ENCODE data around the gene CD63. TPM values are rescaled to one million over a fixed set of nuclear protein-coding genes. Genes with fewer than 3 reads are reported as not detected.

The CD63 gene
- total and polyA plus RNA-seq, 9 of the 15 experiments (the other 6 are each of a cell fraction or from before 2014, with no cell fraction given), result 313 to 735 (median 433) TPM

DNA sequence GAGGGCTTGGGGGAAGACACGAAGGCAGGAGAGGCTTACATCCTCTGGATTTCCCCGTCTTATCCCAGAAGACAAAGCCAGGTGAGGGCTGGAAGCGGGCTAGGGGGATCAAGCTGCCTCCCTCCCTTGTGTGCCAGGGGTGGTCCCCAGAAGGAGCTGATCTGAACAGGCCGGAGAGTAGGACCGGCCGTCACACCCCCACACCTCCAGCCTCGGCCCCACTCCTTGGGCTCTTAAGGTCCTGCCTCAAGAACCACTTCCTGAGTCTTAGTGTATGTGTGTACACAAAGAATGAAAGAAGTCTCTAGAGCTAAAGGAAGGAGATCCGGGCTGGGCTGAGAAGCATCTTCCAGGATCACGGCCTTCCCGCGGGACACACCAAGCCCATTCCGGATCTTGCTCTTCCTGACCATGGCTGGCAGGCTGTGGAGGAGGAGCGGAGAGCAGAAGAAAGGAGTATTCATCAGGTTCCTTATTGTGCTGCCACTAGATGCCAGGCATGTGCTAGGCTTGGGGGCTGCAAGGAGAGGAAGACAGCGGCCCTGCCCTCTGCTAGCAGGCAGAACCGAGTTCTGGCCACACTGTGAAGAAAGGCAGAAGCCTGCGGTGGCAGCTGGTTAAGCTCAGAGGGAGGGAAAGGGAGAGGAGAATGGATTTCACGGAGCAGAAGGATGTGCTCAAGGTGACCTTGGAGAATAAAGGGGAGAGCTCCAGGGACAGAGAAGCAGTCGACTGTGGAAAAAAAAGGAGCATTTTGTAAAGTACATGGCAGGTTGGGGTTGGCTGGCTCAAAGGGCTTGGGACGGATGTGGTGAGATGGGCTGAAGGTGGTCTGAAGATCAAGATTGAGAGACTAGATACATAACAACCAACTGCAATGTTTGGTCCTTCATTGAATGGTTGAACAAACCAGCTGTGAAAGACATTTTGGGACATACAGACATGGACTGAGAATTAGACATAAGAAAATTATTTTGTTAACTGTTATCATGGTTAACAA, 1.3 kb upstream of the CD63 start:
- intact Hi-C loops (cut with micrococcal nuclease), result no loop called here
- Histone ChIP-seq H3K27me3 (ENCODE audit: control insufficient read depth in 2 of 2, insufficient read depth in 2 of 2, low read length in 2 of 2) (no peaks in the 10 kb centered on the region), H2AFZ (ENCODE audit: low read depth, low read length) (peak overlapping the region; percentile 85), H3K27ac (ENCODE audit: extremely low read depth, low read depth, low read length) (peak overlapping the region; percentile 97), H3K4me2 (ENCODE audit: insufficient read depth, low read length) (peak overlapping the region; percentile 95), H3K9ac (ENCODE audit: insufficient read depth in 1 of 2, low read depth in 2 of 2, low read length in 2 of 2) (peak overlapping the region; percentile 94 to 97), H3K4me3 (peak overlapping the region; percentile 69), H3K4me1 (replicated peaks in 1 of 2; ENCODE audit: control insufficient read depth in 2 of 2, insufficient read depth in 2 of 2, low read length in 2 of 2) (peaks cover 22 to 39% of the 10 kb centered on the region in 2 experiments; a peak in 4 of 5 replicates), H3K36me3 (ENCODE audit: control insufficient read depth, insufficient read depth, low read length) (peaks cover 22% of the 10 kb centered on the region), H3K79me2 (ENCODE audit: control insufficient read depth, insufficient read depth, low read length) (peaks cover 28% of the 10 kb centered on the region), H3K9me3 (replicated peaks; ENCODE audit: control insufficient read depth, insufficient read depth, low read depth, low read length) (no peaks in the 10 kb centered on the region), H3K9me1 (ENCODE audit: control insufficient read depth, insufficient read depth, low read length) (no peaks in the 10 kb centered on the region), H4K20me1 (replicated peaks; ENCODE audit: control insufficient read depth, insufficient read depth, low read length) (0 out of 2 replicates have a peak, but pooled peaks cover 13% of the 10 kb centered on the region)
- ATAC-seq (peak; percentile 10), DNase-seq (ENCODE audit: extremely low read depth in 1 of 4, low spot score in 3 of 4) (no peak), FAIRE-seq (no peak)
- WGBS (ENCODE audit: insufficient coverage, low coverage, missing lambda C conversion rate), result 23% methylated on average over 19 of the region's 19 CpGs
- no TSS peak for BruUV-seq (replicated peaks)
- in situ Hi-C loops (cut with MboI), result no loop called here
- CTCF ChIA-PET (ENCODE audit: low intra/inter-chr PET ratio), result interaction anchor here (0.8 kb wide), 1 partner anchor 9 kb away, joined by 4 read pairs; no protein-coding TSS in a partner anchor
- POLR2A ChIA-PET, result interaction anchor here (0.9 to 2.0 kb wide), 8 partner anchors 8 to 253 kb away, joined by 3 to 25 read pairs (median 8); partner anchors contain the start of genes BLOC1S1, GDF11, ORMDL2 and RDH5
- TF ChIP-seq RCOR1 (IDR thresholded peaks at IDR 0.05; ENCODE audit: borderline replicate concordance in 1 of 2, low read depth in 2 of 2, low read length in 2 of 2) (no peak), SMARCA4 (IDR thresholded peaks at IDR 0.05) (no peak), MEF2D (tag; conservative IDR thresholded peaks at IDR 0.05; ENCODE audit: low read depth) (no peak), ZKSCAN8 (CRISPR knock-in tag; IDR thresholded peaks at IDR 0.05) (no peak), MAZ (CRISPR knock-in tag; conservative IDR thresholded peaks at IDR 0.05 in 1 of 2, IDR thresholded peaks at IDR 0.05 in 1 of 2) (no peak), SIN3B (IDR thresholded peaks at IDR 0.05; ENCODE audit: low read depth) (no peak), HDAC3 (IDR thresholded peaks at IDR 0.05; ENCODE audit: borderline replicate concordance, partially characterized antibody) (no peak), MCM5 (IDR thresholded peaks at IDR 0.05; ENCODE audit: low read depth) (no peak), SP1 (CRISPR knock-in tag; IDR thresholded peaks at IDR 0.05) (peak; percentile 39; the same call in 1 of the 2 replicates), ARID1B (IDR thresholded peaks at IDR 0.05) (no peak), CSDE1 (IDR thresholded peaks at IDR 0.05) (no peak), CBFA2T3 (IDR thresholded peaks at IDR 0.05) (no peak), ZNF830 (CRISPR knock-in tag; IDR thresholded peaks at IDR 0.05) (no peak), NONO (IDR thresholded peaks at IDR 0.05; ENCODE audit: low read depth in 2 of 2, low read length in 1 of 2) (no peak), LCOR (CRISPR knock-in tag; IDR thresholded peaks at IDR 0.05) (no peak), CBX2 (IDR thresholded peaks at IDR 0.05; ENCODE audit: insufficient read depth, low read length, poor library complexity, severe bottlenecking) (no peak), U2AF1 (optimal IDR thresholded peaks at IDR 0.05; ENCODE audit: low read depth, low read length) (no peak)
- TF ChIP-seq, protein P1, sequence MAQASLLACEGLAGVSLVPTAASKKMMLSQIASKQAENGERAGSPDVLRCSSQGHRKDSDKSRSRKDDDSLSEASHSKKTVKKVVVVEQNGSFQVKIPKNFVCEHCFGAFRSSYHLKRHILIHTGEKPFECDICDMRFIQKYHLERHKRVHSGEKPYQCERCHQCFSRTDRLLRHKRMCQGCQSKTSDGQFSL (CRISPR knock-in tag; IDR thresholded peaks at IDR 0.05), result 0 out of 2 replicates have a peak, but pooled peaks have one; percentile 34
- TF ChIP-seq, protein P1 (tag; IDR thresholded peaks at IDR 0.05), result no peak

Data from K562 (cell line).